HepG2 (cell line): ENCODE results near the gene LRBA. TPM values are rescaled to one million over a fixed set of nuclear protein-coding genes. Genes with fewer than 3 reads are reported as not detected.

Experiments
- ATAC-seq: fragments of 200-7000 bp; cut with Tn5 transposase; 3 replicates; pipeline ENCODE4 v1.9.1; 2020; ENCODE audit warnings: mild to moderate bottlenecking, moderate library complexity
- BruUV-seq: library from RNA; stranded (reverse); fragments of 400-500 nt; replicated peaks from 2 replicates; lab custom pipeline; 2021; lab: Mats Ljungman, UMichigan
- CTCF ChIA-PET: fragments of 300-600 bp; formaldehyde crosslinking; extraction: SDS; loops from one replicate; lab custom pipeline; 2021; ENCODE audit warnings: low total read pairs, inconsistent platforms, low intra/inter-chr PET ratio; lab: Yijun Ruan, JAX
- POLR2A ChIA-PET: fragments of 350-600 bp; sonication (Branson Sonifier 250); formaldehyde crosslinking; loops from one replicate; lab custom pipeline; 2020; ENCODE audit warnings: antibody characterized with exemption, inconsistent platforms; lab: Yijun Ruan, JAX
- DNase-seq: peaks from one replicate; pipeline ENCODE4 v3.0.0-alpha.2; 2015; ENCODE audit warnings: low spot score
- FAIRE-seq: peaks from 3 replicates; lab custom pipeline; 2011; peaks lifted over from hg19 to GRCh38; lab: Jason Lieb, UNC
- H2AFZ ChIP-seq: one replicate; pipeline ENCODE4 v1.6.1; 2011; ENCODE audit warnings: low read length, inconsistent platforms
- H3K27ac ChIP-seq: fragments of 300-600 bp; 3 replicates; pipeline ENCODE4 v1.8.0; 2011; ENCODE audit warnings: mixed run types, mild to moderate bottlenecking, mixed read lengths, low read length, inconsistent platforms; ENCODE audit not compliant: insufficient read depth; ENCODE audit errors: extremely low read length
- H3K27me3 ChIP-seq, 2 experiments: fragments of 200-600 bp in 1 of 2; 2 replicates in 1 of 2; 3 replicates in 1 of 2; pipeline versions ENCODE4 v1.6.0 to v1.8.0; 2011; ENCODE audit warnings: low read length in 2 of 2, mild to moderate bottlenecking in 2 of 2, moderate library complexity in 2 of 2, inconsistent platforms in 1 of 2; ENCODE audit not compliant: insufficient read depth in 2 of 2, control insufficient read depth in 1 of 2
- H3K36me3 ChIP-seq, 2 experiments: fragments of 200-600 bp in 1 of 2; replicated peaks in 1 of 2; 2 replicates in 1 of 2; 3 replicates in 1 of 2; pipeline versions ENCODE4 v1.5.1 to v1.8.0; 2011; ENCODE audit warnings: low read length in 2 of 2, inconsistent platforms in 1 of 2; ENCODE audit not compliant: insufficient read depth in 2 of 2, control insufficient read depth in 1 of 2
- H3K4me1 ChIP-seq: 2 replicates; pipeline ENCODE4 v1.5.1; 2012; ENCODE audit warnings: low read length, inconsistent platforms; ENCODE audit not compliant: insufficient read depth
- H3K4me2 ChIP-seq: 2 replicates; pipeline ENCODE4 v1.6.0; 2011; ENCODE audit warnings: low read depth, low read length, inconsistent platforms
- H3K4me3 ChIP-seq, 3 experiments: fragments of 200-600 bp in 1 of 3; sonication (generic), shearing (Covaris generic) in 1 of 3; replicated peaks in 1 of 3; 2 replicates each; pipeline ENCODE4 v1.5.1; 2011 to 2016; ENCODE audit warnings: low read length in 3 of 3, inconsistent platforms in 2 of 3, low read depth in 2 of 3, mild to moderate bottlenecking in 2 of 3, control low read depth in 1 of 3, mixed read lengths in 1 of 3; ENCODE audit not compliant: insufficient read depth in 1 of 3
- H3K79me2 ChIP-seq: one replicate; pipeline ENCODE4 v1.6.1; 2011; ENCODE audit warnings: low read length, inconsistent platforms; ENCODE audit not compliant: insufficient read depth
- H3K9ac ChIP-seq: 2 replicates; pipeline ENCODE4 v1.6.0; 2011; ENCODE audit warnings: mild to moderate bottlenecking, low read depth, low read length, inconsistent platforms; ENCODE audit not compliant: insufficient read depth
- H3K9me3 ChIP-seq: 2 replicates; pipeline ENCODE4 v1.5.1; 2012; ENCODE audit warnings: mild to moderate bottlenecking, low read length
- H4K20me1 ChIP-seq: 2 replicates; pipeline ENCODE4 v1.6.0; 2011; ENCODE audit warnings: inconsistent platforms, mild to moderate bottlenecking, low read length, moderate library complexity; ENCODE audit not compliant: insufficient read depth
- ESRRA ChIP-seq: sonication (generic); formaldehyde crosslinking; IDR thresholded peaks from 2 replicates; pipeline ENCODE4 v1.5.1; 2020; ENCODE audit warnings: mild to moderate bottlenecking, low read depth, missing genetic modification reagents
- FOSL2 ChIP-seq: sonication (generic); formaldehyde crosslinking; IDR thresholded peaks from 2 replicates; pipeline ENCODE4 v1.4.0; 2020; ENCODE audit warnings: missing genetic modification reagents
- GABPA ChIP-seq, 2 experiments: IDR thresholded peaks; 2 replicates each; pipeline ENCODE4 v1.6.1; 2011 to 2016; ENCODE audit warnings: low read depth in 2 of 2, low read length in 1 of 2, missing biosample characterization in 1 of 2, missing genetic modification characterization in 1 of 2
- MAFF ChIP-seq: IDR thresholded peaks from 2 replicates; pipeline ENCODE4 v1.6.1; 2011; ENCODE audit warnings: low read depth, low read length, improper control_type of control experiment
- MAFK ChIP-seq, 2 experiments: IDR thresholded peaks in 1 of 2; conservative IDR thresholded peaks in 1 of 2; 2 replicates each; pipeline ENCODE4 v1.6.1; 2011; ENCODE audit warnings: improper control_type of control experiment in 2 of 2, low read length in 2 of 2
- ZNF607 ChIP-seq: sonication (generic); formaldehyde crosslinking; IDR thresholded peaks from 2 replicates; pipeline ENCODE4 v1.5.1; 2020; ENCODE audit warnings: missing genetic modification reagents, mild to moderate bottlenecking, borderline replicate concordance
- ZNF652 ChIP-seq: IDR thresholded peaks from 2 replicates; pipeline ENCODE4 v1.6.1; 2016; ENCODE audit warnings: low read depth, borderline replicate concordance
- ZNF747 ChIP-seq: sonication (generic); formaldehyde crosslinking; IDR thresholded peaks from 2 replicates; pipeline ENCODE4 v1.8.1; 2023; ENCODE audit warnings: missing genetic modification reagents, mild to moderate bottlenecking, borderline replicate concordance
- WGBS: methylation state at CpG from one replicate; pipeline ENCODE4 v1.1.6; 2017; ENCODE audit warnings: low lambda C conversion rate; 5-methylcytosine and 5-hydroxymethylcytosine counted together
- in situ Hi-C: cut with HindIII; loops from 2 replicates; pipeline ENCODE4 v1.10.0; 2017; ENCODE audit warnings: low pct_unique_long_range_greater_than_20kb; ENCODE audit not compliant: extremely low pct_ligation_motif_present
- intact Hi-C: fragments of 100-400 bp; cut with micrococcal nuclease; formaldehyde crosslinking; loops from one replicate; pipeline ENCODE4 v1.10.0; 2022; ENCODE audit not compliant: unreplicated experiment
- polyA plus RNA-seq, 8 experiments: library from polyadenylated mRNA; depleted of rRNA in 3 of 8; stranded (reverse) in 7 of 8; unstranded in 1 of 8; fragments of >200 nt; fragmentation: Illumina TruSeq in 4 of 8; extraction: Trizol in 4 of 8; gene quantifications; 2 replicates each; pipeline versions ENCODE4 v1.2.1 to v1.2.3, GENCODE V29; 2011 to 2016; ENCODE audit warnings: low read depth in 4 of 8, missing spikeins in 1 of 8, mixed read lengths in 1 of 8; ENCODE audit not compliant: insufficient read depth in 1 of 8
- total RNA-seq, 5 experiments: library from RNA; depleted of rRNA; stranded (reverse); fragments of >200 nt; fragmentation: Illumina TruSeq; extraction: Trizol; gene quantifications; 2 replicates each; pipeline ENCODE4 v1.2.3, GENCODE V29; 2016; ENCODE audit warnings: low read depth in 1 of 5
- TF ChIP-seq, protein P1 (sequence below): sonication (generic); formaldehyde crosslinking; IDR thresholded peaks from 2 replicates; pipeline ENCODE4 v1.8.0; 2022; ENCODE audit warnings: mild to moderate bottlenecking, missing genetic modification reagents
- TF ChIP-seq, protein P2 (sequence below): sonication (generic); formaldehyde crosslinking; IDR thresholded peaks from 2 replicates; pipeline ENCODE4 v1.4.0; 2020; ENCODE audit warnings: missing genetic modification reagents, mild to moderate bottlenecking, borderline replicate concordance

Gene LRBA
- total and polyA plus RNA-seq, 2 of the 13 experiments (the other 11 are each of a cell fraction or from before 2014, with no cell fraction given) = 21.0 to 37.2 TPM

DNA sequence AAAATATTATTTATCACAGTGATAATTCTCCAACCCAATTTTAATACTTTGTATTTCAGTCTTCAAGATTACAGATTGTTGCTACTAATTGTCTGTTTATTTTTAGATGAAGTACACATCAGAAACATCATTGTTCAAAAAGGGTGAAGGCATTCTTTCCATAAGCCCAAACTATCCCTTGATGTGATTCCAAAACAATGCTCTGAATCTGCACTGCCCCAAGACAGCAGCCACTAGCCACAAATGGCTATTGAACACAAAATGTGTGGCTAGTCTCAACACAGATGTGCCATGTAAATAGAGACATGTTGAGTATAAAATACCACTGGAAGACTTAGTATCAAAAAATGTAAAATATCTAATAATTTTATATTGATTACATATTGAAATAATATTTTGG, 583.9 kb downstream of the LRBA start:
- CTCF ChIA-PET = no interaction called here
- no peak for FAIRE-seq
- in situ Hi-C loops = no loop called here

DNA sequence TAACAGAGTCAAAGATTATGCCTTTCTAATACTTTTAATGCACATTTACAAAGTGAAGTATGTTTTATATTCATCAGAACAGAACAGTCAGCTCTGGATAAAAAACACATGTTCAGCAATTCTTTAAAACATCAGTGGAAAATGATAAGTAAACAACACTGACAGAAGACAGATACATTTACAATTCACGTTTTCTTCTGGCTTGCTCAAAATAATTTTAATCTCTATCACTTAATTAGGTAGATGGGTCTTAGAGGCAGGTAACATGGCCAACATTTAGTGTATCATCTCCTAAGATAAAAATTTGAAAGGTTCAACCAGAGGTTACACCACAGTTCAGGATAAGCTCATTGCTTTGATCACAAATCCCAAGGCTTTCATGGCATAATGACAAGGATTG, 589.9 kb downstream of the LRBA start:
- no peak overlapping the region for H2AFZ ChIP-seq
- H3K36me3 ChIP-seq = 0 out of 5 replicates have a peak, but pooled peaks cover 0 to 2% of the 10 kb centered on the region in 2 experiments
- H3K27ac ChIP-seq = no peak overlapping the region
- H3K4me2 ChIP-seq = no peak overlapping the region
- CTCF ChIA-PET = no interaction called here
- H3K4me3 ChIP-seq = no peak overlapping the region
- H3K4me1 ChIP-seq = no peaks in the 10 kb centered on the region
- ATAC-seq (no peak), FAIRE-seq (no peak), DNase-seq (no peak)
- TF ChIP-seq ZNF652 (CRISPR knock-in tag) (no peak), MAFK (conservative IDR thresholded peaks at IDR 0.05 in 1 of 2, IDR thresholded peaks at IDR 0.05 in 1 of 2; ENCODE audit: low read length in 2 of 2) (peak; percentile 43 to 75), MAFF (peak; percentile 74), FOSL2 (no peak)
- TF ChIP-seq, protein P1, sequence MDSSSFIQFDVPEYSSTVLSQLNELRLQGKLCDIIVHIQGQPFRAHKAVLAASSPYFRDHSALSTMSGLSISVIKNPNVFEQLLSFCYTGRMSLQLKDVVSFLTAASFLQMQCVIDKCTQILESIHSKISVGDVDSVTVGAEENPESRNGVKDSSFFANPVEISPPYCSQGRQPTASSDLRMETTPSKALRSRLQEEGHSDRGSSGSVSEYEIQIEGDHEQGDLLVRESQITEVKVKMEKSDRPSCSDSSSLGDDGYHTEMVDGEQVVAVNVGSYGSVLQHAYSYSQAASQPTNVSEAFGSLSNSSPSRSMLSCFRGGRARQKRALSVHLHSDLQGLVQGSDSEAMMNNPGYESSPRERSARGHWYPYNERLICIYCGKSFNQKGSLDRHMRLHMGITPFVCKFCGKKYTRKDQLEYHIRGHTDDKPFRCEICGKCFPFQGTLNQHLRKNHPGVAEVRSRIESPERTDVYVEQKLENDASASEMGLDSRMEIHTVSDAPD (CRISPR knock-in tag) = no peak
- no peaks in the 10 kb centered on the region for H3K79me2 ChIP-seq
- H3K27me3 ChIP-seq = no peaks in the 10 kb centered on the region
- 97% methylated on average over 1 of the region's 1 CpG for WGBS
- in situ Hi-C loops (no loop called here), intact Hi-C loops (no loop called here)
- H3K9me3 ChIP-seq = no peaks in the 10 kb centered on the region
- no TSS peak for BruUV-seq
- H3K9ac ChIP-seq = no peak overlapping the region
- POLR2A ChIA-PET = no interaction called here
- H4K20me1 ChIP-seq = no peaks in the 10 kb centered on the region

More for the DNA sequence above, 583.9 kb downstream of the LRBA start:
- Histone ChIP-seq H3K9me3 (no peaks in the 10 kb centered on the region), H2AFZ (no peak overlapping the region), H3K27me3 (no peaks in the 10 kb centered on the region), H3K36me3 (no peaks in the 10 kb centered on the region), H3K4me1 (no peaks in the 10 kb centered on the region), H3K27ac (no peak overlapping the region), H4K20me1 (no peaks in the 10 kb centered on the region), H3K79me2 (no peaks in the 10 kb centered on the region), H3K4me3 (no peak overlapping the region), H3K9ac (no peak overlapping the region), H3K4me2 (no peak overlapping the region)
- ATAC-seq (no peak), DNase-seq (no peak)
- BruUV-seq = no TSS peak
- POLR2A ChIA-PET = no interaction called here
- intact Hi-C loops = no loop called here
- TF ChIP-seq GABPA (IDR thresholded peaks at IDR 0.05; ENCODE audit: low read depth, low read length) (no peak), GABPA (CRISPR knock-in tag; IDR thresholded peaks at IDR 0.05; ENCODE audit: low read depth) (no peak), ZNF607 (CRISPR knock-in tag) (no peak), ZNF747 (CRISPR knock-in tag) (no peak), ESRRA (CRISPR knock-in tag) (no peak)
- TF ChIP-seq, protein P2, sequence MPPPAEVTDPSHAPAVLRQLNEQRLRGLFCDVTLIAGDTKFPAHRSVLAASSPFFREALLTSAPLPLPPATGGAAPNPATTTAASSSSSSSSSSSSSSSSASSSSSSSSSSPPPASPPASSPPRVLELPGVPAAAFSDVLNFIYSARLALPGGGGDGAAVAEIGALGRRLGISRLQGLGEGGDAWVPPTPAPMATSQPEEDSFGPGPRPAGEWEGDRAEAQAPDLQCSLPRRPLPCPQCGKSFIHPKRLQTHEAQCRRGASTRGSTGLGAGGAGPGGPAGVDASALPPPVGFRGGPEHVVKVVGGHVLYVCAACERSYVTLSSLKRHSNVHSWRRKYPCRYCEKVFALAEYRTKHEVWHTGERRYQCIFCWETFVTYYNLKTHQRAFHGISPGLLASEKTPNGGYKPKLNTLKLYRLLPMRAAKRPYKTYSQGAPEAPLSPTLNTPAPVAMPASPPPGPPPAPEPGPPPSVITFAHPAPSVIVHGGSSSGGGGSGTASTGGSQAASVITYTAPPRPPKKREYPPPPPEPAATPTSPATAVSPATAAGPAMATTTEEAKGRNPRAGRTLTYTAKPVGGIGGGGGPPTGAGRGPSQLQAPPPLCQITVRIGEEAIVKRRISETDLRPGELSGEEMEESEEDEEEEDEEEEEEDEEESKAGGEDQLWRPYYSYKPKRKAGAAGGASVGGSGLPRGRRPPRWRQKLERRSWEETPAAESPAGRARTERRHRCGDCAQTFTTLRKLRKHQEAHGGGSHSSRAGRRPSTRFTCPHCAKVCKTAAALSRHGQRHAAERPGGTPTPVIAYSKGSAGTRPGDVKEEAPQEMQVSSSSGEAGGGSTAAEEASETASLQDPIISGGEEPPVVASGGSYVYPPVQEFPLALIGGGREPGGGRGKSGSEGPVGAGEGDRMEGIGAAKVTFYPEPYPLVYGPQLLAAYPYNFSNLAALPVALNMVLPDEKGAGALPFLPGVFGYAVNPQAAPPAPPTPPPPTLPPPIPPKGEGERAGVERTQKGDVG (CRISPR knock-in tag) = no peak
